Fibroblast of skin of left biceps (primary cell): ENCODE results near the gene NCF2.
"Not testable (repeated sequence)": the region's sequence is repeated elsewhere in the genome, so short reads cannot be mapped to it uniquely, and the experiment has no call there.

ENCODE experiments used
- DNase-seq, 2 experiments: peaks; one replicate each; pipeline ENCODE4 v3.0.0-alpha.2; 2013; ENCODE audit warnings: low read depth in 2 of 2

NCF2 gene

GRCh38 chr1:183590244-183591191, at the start of gene NCF2:
Gene NCF2, minus strand, starts transcription at chr1:183590459. Its CDS starts 130 bp downstream, at chr1:183590329.
- DNase-seq: no peak

- DNase-seq: no peak
Measured at GRCh38 chr1:183638649-183639387, 48.6 kb upstream of the NCF2 start.

GRCh38 chr1:183636783-183637182, 46.5 kb upstream of the NCF2 start:
- DNase-seq: no peak

GRCh38 chr1:183636334-183636682, 46.0 kb upstream of the NCF2 start:
- DNase-seq: no peak

GRCh38 chr1:183635606-183636333, 45.5 kb upstream of the NCF2 start, which contains the start of gene ARPC5:
Gene ARPC5, minus strand, starts transcription at chr1:183635783. Its CDS starts 124 bp downstream, at chr1:183635659.
- DNase-seq: peak; percentile 97

GRCh38 chr1:183635099-183635605, 44.9 kb upstream of the NCF2 start:
- DNase-seq: no peak

GRCh38 chr1:183634429-183635065, 44.3 kb upstream of the NCF2 start:
- no peak for DNase-seq

- DNase-seq: peak; percentile 80 to 85
Measured at GRCh38 chr1:183633676-183634343, 43.6 kb upstream of the NCF2 start.

- DNase-seq: no peak
Measured at GRCh38 chr1:183632964-183633363, 42.7 kb upstream of the NCF2 start.

GRCh38 chr1:183632114-183632513, 41.9 kb upstream of the NCF2 start:
- no peak for DNase-seq

GRCh38 chr1:183630748-183631147, 40.5 kb upstream of the NCF2 start:
- DNase-seq: no peak

GRCh38 chr1:183628537-183628936, 38.3 kb upstream of the NCF2 start:
- DNase-seq: no peak

GRCh38 chr1:183626236-183626635, 36.0 kb upstream of the NCF2 start:
- DNase-seq: not testable (repeated sequence)

GRCh38 chr1:183622884-183623785, 32.9 kb upstream of the NCF2 start:
- no peak for DNase-seq

GRCh38 chr1:183622013-183622412, 31.8 kb upstream of the NCF2 start:
- DNase-seq: no peak

- no peak for DNase-seq
Measured at GRCh38 chr1:183620311-183620710, 30.1 kb upstream of the NCF2 start.

- no peak for DNase-seq
Measured at GRCh38 chr1:183619781-183620180, 29.5 kb upstream of the NCF2 start.

- DNase-seq: not testable (repeated sequence)
Measured at GRCh38 chr1:183618202-183618601, 27.9 kb upstream of the NCF2 start.

- not testable (repeated sequence) for DNase-seq
Measured at GRCh38 chr1:183612975-183613374, 22.7 kb upstream of the NCF2 start.

- DNase-seq: no peak
Measured at GRCh38 chr1:183612407-183612806, 22.1 kb upstream of the NCF2 start.
